Measurements from ENCODE around the gene TMEM263. TPM values are rescaled to one million over a fixed set of nuclear protein-coding genes. Genes with fewer than 3 reads are reported as not detected.
"Not testable (repeated sequence)": the region's sequence is repeated elsewhere in the genome, so short reads cannot be mapped to it uniquely, and the experiment has no call there.

The TMEM263 gene
- total RNA-seq, 2 experiments from 2014 or later = 32.6 to 33.2 TPM

DNA sequence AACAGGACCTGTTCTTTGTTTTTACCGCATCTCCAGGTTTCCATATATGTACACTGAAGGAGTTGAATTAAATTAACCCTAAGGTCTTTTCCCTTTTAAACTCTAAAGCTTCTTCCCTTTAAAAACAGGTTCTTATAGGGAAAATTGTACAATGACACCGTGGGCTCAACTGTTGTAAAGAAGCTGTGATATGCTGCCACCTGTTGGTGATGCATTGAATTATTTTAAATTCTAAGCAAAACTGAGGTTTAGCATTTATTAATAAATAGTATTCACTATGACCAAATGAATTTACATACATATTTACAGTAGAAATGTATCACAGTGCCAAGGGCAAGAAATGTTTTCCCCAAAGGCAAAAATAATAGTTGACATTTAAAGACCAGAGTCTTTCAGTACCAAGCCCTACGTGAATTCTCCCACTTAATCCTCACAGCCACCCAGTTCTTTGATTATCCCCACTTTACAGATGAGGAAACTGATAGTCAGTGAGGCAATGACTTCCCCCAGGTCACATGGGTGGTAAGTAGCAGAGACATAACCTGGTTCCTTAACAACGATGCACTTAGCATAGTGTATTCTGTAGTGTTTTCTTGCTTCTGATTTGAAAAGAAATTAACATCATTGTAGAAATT lies 35.7 kb upstream of the TMEM263 start:
- peaks cover 10% of the 10 kb centered on the region for H3K4me1 Mint-ChIP-seq
- peaks cover 4% of the 10 kb centered on the region for H3K9me3 Mint-ChIP-seq
- no peak overlapping the region for H3K27ac Mint-ChIP-seq
- H3K4me3 Mint-ChIP-seq = no peak overlapping the region
- peak; percentile 41 for DNase-seq
- ChIA-PET CTCF (interaction anchor here (0.6 to 1.7 kb wide), 4 partner anchors 25 to 562 kb away, joined by 3 to 6 read pairs (median 4); partner anchors contain the start of gene POLR3B), POLR2A (no interaction called here)
- H3K27me3 Mint-ChIP-seq = peaks cover 33% of the 10 kb centered on the region
- H3K36me3 Mint-ChIP-seq (ENCODE audit: low read depth) = no peaks in the 10 kb centered on the region

DNA sequence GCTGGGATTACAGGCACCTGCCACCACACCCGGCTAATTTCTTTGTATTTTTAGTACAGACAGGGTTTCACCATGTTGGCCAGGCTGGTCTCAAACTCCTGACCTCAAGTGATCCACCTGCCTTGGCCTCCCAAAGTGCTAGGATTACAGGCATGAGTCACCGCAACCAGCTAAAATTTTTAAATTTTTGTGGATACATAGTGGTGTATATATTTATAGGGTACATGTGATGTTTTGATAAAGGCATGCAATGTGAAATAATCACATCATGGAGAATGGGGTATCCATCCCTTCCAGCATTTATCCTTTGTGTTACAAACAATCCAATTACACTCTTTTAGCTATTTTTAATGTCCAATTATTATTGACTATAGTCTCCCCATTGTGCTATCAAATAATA lies 33.7 kb upstream of the TMEM263 start:
- DNase-seq; H3K4me3 Mint-ChIP-seq; POLR2A ChIA-PET; H3K36me3 Mint-ChIP-seq (ENCODE audit: low read depth); H3K4me1 Mint-ChIP-seq; H3K27ac Mint-ChIP-seq; H3K9me3 Mint-ChIP-seq; CTCF ChIA-PET: not testable (repeated sequence)
- H3K27me3 Mint-ChIP-seq = peaks cover 30% of the 10 kb centered on the region

DNA sequence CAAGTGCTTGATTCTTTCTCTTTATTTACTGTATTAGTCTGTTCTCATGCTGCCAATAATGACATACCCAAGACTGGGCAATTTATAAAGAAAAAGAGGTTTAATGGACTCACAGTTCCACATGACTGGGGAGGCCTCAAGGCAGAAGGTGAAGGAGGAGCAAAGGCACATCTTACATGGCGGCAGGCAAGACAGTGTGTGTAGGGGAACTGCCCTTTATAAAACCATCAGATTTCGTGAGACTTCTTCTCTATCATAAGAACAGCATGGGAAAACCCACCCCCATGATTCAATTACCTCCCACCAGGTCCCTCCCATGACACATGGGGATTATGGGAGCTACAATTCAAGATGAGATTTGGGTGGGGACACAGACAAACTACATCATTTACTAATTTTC lies 32.1 kb upstream of the TMEM263 start:
- CTCF ChIA-PET = interaction anchor here (1.0 kb wide), 1 partner anchor 566 kb away, joined by 3 read pairs; the partner anchor contains the start of gene POLR3B
- H3K36me3 Mint-ChIP-seq (ENCODE audit: low read depth); DNase-seq; H3K4me3 Mint-ChIP-seq; H3K4me1 Mint-ChIP-seq; POLR2A ChIA-PET; H3K9me3 Mint-ChIP-seq; H3K27ac Mint-ChIP-seq: not testable (repeated sequence)
- H3K27me3 Mint-ChIP-seq = peaks cover 31% of the 10 kb centered on the region

DNA sequence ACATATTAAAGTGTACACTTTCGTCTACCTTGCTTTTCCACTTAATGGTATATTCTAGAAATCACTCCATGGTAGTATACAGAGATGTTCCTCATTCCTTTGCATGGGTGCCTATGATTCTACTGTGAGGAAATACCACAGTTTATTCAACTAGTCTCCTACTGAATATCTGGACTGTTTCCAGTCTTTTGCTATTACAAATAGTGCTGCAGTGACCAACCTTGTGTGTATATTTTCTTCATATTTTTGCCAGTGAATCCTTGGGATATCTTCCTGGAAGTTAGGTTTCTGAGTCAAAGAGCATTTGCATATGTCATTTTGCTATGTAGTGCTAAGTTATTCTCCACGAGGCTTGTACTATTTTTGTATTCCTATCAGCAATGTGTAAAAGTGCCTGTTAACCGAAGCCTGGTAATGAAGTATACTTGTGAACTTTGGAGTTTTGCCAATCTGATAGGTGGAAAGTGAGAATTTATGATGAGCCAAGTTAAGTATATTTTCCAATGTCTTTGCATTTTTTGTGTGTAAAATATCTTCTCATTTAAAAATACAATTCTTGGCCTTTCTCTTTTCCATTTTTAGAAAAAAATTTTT lies 31.3 kb upstream of the TMEM263 start:
- ChIA-PET CTCF (interaction anchor here (1.0 kb wide), 1 partner anchor 567 kb away, joined by 3 read pairs; the partner anchor contains the start of gene POLR3B), POLR2A (no interaction called here)
- Mint-ChIP-seq H3K4me3 (no peak overlapping the region), H3K27me3 (peaks cover 36% of the 10 kb centered on the region), H3K27ac (no peak overlapping the region), H3K4me1 (no peaks in the 10 kb centered on the region), H3K36me3 (ENCODE audit: low read depth) (no peaks in the 10 kb centered on the region), H3K9me3 (peaks cover 4% of the 10 kb centered on the region)
- DNase-seq = no peak

DNA sequence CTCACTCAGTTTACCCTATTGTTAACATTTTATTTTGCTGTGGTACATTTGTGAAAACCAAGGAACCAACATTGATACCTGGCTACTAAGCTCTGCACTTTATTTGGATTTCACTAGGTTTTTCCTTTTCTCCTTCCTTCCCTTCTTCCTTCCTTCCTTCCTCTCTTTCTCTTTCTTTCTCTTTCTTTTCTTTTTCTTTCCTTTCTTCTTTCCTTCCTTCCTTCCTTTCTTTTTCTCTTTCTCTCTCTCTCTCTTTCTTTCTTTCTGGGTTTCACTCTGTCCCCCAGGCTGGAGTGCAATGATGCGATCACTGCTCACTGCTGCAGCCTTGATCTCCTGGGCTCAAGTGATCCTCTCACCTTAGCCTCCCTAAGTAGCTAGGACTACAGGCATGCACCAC lies 29.1 kb upstream of the TMEM263 start:
- POLR2A ChIA-PET = no interaction called here
- Mint-ChIP-seq H3K9me3 (peaks cover 4% of the 10 kb centered on the region), H3K4me3 (no peak overlapping the region), H3K27ac (no peak overlapping the region), H3K36me3 (ENCODE audit: low read depth) (no peaks in the 10 kb centered on the region), H3K4me1 (no peaks in the 10 kb centered on the region), H3K27me3 (peaks cover 36% of the 10 kb centered on the region)
- CTCF ChIA-PET = no interaction called here
- no peak for DNase-seq

DNA sequence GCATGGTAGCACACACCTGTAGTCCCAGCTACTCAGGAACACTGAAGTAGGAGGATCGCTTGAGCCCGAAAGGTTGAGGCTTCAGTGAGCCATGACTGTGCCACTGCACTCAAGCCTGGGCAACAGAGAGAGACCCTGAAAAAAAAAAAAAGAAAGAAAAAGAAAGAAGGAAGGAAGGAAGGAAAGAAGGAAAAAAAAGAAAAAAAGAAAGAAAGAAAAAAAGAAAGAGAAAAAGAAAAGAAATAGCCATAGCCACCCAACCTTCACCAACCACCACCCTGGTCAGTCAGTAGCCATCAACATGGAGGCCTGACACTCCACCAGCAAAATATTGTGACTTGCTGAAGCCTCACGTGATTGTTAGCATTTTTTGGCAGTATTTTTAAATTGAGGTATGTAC lies 21.4 kb upstream of the TMEM263 start:
- H3K27ac Mint-ChIP-seq = no peak overlapping the region
- CTCF ChIA-PET = no interaction called here
- DNase-seq = no peak
- H3K9me3 Mint-ChIP-seq = no peaks in the 10 kb centered on the region
- H3K4me3 Mint-ChIP-seq = no peak overlapping the region
- no peaks in the 10 kb centered on the region for H3K36me3 Mint-ChIP-seq (ENCODE audit: low read depth)
- peaks cover 14% of the 10 kb centered on the region for H3K27me3 Mint-ChIP-seq
- no peaks in the 10 kb centered on the region for H3K4me1 Mint-ChIP-seq
- POLR2A ChIA-PET = no interaction called here

DNA sequence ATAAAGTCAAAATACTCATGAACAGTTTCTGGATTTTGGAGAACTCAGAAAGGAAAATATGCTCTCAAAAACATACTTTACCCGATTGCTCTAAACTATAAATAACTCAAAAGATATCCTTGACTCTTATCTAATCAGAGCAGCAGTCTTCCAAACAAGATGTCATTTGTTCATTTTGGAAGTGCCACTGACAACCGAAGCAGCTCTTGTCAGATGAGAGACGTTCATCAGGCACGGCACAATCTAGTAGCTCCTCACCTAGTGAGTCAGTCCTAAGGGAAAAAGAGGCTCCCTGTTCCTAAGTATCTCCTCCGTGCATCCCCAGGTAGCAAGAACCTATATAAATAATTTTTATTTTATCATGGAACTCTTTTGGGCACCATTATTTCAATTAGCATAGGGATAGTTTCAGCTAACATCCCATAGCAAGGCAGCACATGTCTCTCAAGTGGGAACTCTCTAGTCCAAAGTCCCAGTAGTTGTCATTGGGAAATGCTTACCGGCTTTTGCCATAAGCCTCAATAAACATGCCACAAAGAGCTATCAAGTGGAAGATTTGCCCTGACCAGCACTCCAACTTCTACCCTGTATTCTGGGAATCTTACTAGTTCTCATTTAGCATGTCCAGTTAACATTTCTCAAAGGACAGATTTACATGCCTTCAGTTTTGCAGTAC lies 14.1 kb upstream of the TMEM263 start:
- Mint-ChIP-seq H3K9me3 (peaks cover 3% of the 10 kb centered on the region), H3K4me1 (no peaks in the 10 kb centered on the region), H3K4me3 (no peak overlapping the region), H3K27ac (no peak overlapping the region), H3K27me3 (peaks cover 4% of the 10 kb centered on the region), H3K36me3 (ENCODE audit: low read depth) (no peaks in the 10 kb centered on the region)
- CTCF ChIA-PET = no interaction called here
- no peak for DNase-seq
- POLR2A ChIA-PET = no interaction called here

DNA sequence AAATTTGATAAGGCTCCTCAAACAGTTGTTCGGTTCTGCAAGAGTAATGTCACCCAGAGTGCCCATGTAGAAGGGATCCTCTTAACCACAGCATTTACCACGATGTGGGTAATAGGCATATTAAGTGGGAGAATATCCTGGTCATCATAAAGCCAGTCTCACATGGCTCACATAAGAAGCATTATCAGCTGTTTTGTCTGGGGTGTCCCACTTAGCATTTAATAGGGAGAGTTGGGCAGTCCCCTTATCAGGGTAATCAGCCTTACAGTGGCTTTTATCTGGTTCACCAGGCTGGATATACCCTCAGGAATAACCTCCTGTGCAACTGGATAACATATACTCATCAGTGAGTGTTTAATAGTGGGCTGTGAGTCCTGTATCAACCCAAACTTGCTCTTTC lies 12.9 kb upstream of the TMEM263 start:
- Mint-ChIP-seq H3K4me3 (no peak overlapping the region), H3K9me3 (peaks cover 8% of the 10 kb centered on the region), H3K27ac (no peak overlapping the region), H3K4me1 (no peaks in the 10 kb centered on the region), H3K27me3 (peaks cover 2% of the 10 kb centered on the region), H3K36me3 (ENCODE audit: low read depth) (no peaks in the 10 kb centered on the region)
- ChIA-PET CTCF (no interaction called here), POLR2A (no interaction called here)
- no peak for DNase-seq

DNA sequence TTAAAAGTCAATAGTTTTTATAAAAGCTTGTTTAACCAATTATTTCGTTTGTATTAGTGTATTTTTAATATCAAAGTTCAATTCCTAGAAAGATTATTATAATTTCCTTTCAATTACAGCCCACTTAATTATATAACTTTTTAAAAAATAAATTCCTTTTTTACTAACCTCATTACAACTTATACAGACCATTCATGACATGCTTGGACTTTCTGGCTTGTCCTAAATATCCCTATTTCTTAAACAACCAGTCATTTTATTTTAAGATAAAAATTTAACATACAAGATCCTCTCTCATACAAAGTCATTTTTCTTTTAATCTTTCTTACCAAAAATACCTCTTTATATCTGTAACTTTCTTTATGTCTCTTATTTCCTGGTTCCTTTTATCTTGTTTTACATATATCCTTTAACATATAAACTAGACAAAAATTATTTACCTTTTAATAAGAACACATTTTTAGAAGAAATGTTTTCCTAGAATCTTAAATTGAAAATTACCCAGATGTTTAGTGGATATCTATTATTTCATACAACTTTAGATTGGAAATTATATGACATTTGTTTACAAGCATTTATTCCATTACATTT lies 10.4 kb upstream of the TMEM263 start:
- POLR2A ChIA-PET = no interaction called here
- Mint-ChIP-seq H3K27ac (no peak overlapping the region), H3K36me3 (ENCODE audit: low read depth) (peaks cover 4% of the 10 kb centered on the region), H3K9me3 (peaks cover 27% of the 10 kb centered on the region), H3K4me1 (no peaks in the 10 kb centered on the region), H3K4me3 (no peak overlapping the region), H3K27me3 (peaks cover 10% of the 10 kb centered on the region)
- CTCF ChIA-PET = no interaction called here
- DNase-seq = no peak

DNA sequence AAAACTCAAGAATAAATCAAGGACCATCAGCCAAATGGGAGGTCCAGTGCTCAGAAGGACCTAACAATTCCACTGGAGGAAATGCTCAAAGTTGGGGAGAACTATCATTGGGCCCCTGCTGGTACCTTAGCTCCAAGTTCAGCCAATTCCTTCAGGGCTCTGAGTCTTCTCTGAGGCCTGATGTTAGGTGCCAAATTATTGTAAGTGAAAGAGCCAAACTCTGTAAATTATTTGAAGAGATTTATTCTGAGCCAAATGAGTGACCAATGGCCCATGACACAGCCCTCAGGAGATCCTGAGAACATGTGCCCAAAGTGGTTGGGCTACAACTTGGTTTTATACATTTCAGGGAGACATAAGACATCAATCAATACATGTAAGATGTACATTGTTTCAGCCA lies 8.2 kb upstream of the TMEM263 start:
- H3K4me3 Mint-ChIP-seq = no peak overlapping the region
- no peak overlapping the region for H3K27ac Mint-ChIP-seq
- DNase-seq = no peak
- H3K9me3 Mint-ChIP-seq = peaks cover 30% of the 10 kb centered on the region
- ChIA-PET CTCF (interaction anchor here (0.7 to 1.7 kb wide), 2 partner anchors 589 to 640 kb away, joined by 3 read pairs; no protein-coding TSS in a partner anchor), POLR2A (no interaction called here)
- no peaks in the 10 kb centered on the region for H3K4me1 Mint-ChIP-seq
- peaks cover 6% of the 10 kb centered on the region for H3K36me3 Mint-ChIP-seq (ENCODE audit: low read depth)
- peaks cover 21% of the 10 kb centered on the region for H3K27me3 Mint-ChIP-seq

DNA sequence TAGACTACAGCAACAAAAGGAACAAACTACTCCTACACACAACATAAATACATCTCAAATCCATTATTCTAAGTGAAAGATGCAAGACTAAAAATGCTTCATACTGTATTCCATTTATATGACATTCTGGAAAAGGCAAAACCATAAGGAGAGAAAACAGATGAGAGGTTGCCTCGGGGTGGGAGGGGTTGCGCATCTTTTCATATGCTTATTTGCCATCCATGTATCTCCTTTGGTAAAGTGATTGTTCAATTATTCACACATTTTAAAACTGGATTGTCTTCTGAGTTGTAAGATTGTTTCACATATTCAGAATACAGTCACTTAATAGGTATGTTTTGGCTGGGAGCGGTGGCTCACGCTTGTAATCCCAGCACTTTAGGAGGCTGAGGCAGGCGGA lies 5.1 kb upstream of the TMEM263 start:
- peaks cover 27% of the 10 kb centered on the region for H3K9me3 Mint-ChIP-seq
- CTCF ChIA-PET = no interaction called here
- POLR2A ChIA-PET = no interaction called here

DNA sequence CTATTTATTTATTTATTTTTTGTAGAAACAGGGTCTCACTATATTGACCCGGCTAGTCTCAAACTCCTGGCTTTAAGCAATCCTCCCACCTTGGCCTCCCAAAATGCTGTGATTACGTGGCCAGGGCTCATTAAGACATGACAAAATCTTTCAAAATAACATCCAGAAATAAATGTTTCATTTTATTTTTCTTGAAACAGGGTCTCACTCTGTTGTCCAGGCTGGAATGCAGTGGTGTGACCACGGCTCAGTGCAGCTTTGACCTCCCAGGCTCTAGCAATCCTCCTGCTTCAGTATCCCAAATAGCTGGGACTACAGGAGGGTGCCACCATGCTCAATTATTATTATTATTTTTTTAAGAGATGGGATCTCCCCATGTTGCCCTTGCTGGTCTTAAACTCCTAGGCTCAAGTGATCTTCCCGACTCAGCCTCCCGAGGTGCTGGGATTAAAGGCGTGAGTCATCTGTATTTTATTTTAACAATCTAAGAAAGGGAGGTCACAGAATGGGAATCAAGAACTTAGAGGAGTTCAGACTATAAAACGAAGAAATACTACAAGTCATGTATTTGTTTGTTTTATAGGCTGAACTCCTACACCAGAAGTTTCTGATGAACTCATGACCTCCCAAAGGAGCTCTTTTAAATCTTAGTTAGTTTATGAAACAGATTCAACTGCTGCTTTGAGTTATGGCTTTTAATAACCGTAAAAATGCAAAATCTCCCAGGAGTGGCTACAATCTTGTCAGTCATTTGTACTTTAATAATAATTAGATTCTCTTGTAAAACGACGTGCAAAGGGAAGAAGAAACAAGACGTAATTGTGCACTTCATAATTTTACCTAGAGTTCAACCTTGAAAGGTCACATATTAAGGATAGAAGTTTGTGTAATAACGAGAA lies 2.1 kb upstream of the TMEM263 start:
- Mint-ChIP-seq H3K27ac (no peak overlapping the region), H3K4me1 (peaks cover 15% of the 10 kb centered on the region), H3K36me3 (ENCODE audit: low read depth) (peaks cover 8% of the 10 kb centered on the region), H3K9me3 (peaks cover 16% of the 10 kb centered on the region), H3K4me3 (no peak overlapping the region), H3K27me3 (peaks cover 19% of the 10 kb centered on the region)
- POLR2A ChIA-PET = no interaction called here
- CTCF ChIA-PET = interaction anchor here (0.6 to 0.7 kb wide), 2 partner anchors 52 to 204 kb away, joined by 4 read pairs; no protein-coding TSS in a partner anchor
- DNase-seq = no peak

More for the DNA sequence above, 5.1 kb upstream of the TMEM263 start:
- Mint-ChIP-seq H3K4me3 (no peak overlapping the region), H3K4me1 (no peaks in the 10 kb centered on the region), H3K27ac (no peak overlapping the region), H3K36me3 (ENCODE audit: low read depth) (peaks cover 6% of the 10 kb centered on the region), H3K27me3 (peaks cover 19% of the 10 kb centered on the region)
- DNase-seq = no peak
